ENCODE data around the gene ADA. TPM values are rescaled to one million over a fixed set of nuclear protein-coding genes. Genes with fewer than 3 reads are reported as not detected.

The ADA gene
- total and polyA plus RNA-seq, 2 of the 13 experiments (the other 11 are each of a cell fraction or from before 2014, with no cell fraction given) = 2.5 to 11.3 TPM

DNA sequence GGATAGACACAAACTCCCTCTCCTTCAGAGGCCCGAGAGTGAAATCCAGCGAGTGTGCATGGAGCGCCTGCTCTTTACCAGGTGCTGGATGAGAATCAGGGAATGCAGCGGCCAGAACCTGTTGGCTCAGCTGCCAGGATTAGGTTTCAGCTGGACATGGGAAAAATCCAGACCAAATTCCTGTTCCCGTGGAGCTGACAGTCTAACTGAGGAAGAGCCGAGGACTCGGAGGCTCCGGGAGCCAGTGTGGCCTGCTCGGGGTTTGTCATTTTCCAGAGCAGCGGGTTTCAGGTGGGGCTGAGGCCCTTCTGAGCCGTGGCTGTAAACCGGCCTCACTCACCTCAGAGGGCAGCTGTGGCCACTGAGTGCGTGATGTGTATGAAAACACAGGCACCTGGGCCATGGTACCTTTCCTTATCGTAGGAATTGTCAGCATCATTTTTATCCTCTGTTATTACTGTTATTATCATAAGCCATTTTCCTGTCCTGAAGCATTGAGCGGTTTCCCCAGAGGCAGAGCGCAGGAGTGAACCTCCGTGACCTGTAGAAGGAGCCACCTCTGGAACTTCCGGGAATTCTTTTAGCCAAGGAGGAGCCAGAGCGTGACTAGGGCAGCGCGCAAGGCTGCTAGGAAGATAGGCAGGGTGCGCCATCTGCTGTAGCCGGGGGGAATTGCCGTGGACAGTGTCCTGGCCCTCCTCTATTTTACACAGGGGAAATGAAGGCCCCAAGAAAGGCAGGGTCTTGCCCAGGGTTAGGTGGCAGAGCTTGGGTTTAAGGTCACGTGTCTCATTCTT is 41.8 kb downstream of the ADA start (continued):
- TF ChIP-seq TSC22D2 (CRISPR knock-in tag; IDR thresholded peaks at IDR 0.05; ENCODE audit: borderline replicate concordance) (peak; percentile 83; the same call in 1 of the 2 replicates), SSRP1 (CRISPR knock-in tag; IDR thresholded peaks at IDR 0.05) (peak; percentile 84), SMC3 (IDR thresholded peaks at IDR 0.05; ENCODE audit: low read length) (peak; percentile 97), ASH2L (IDR thresholded peaks at IDR 0.05; ENCODE audit: insufficient read length, low read depth, low read length) (peak; percentile 88), ZNF709 (CRISPR knock-in tag; IDR thresholded peaks at IDR 0.05) (no peak), ZKSCAN5 (CRISPR knock-in tag; IDR thresholded peaks at IDR 0.05) (0 out of 2 replicates have a peak, but pooled peaks have one; percentile 63), ZNF772 (CRISPR knock-in tag; IDR thresholded peaks at IDR 0.05) (peak; percentile 89), SNRNP70 (IDR thresholded peaks at IDR 0.05; ENCODE audit: low read depth, low read length) (no peak), ZBTB38 (CRISPR knock-in tag; IDR thresholded peaks at IDR 0.05) (peak; percentile 59; the same call in 1 of the 2 replicates), ZNF235 (CRISPR knock-in tag; IDR thresholded peaks at IDR 0.05; ENCODE audit: borderline replicate concordance) (0 out of 2 replicates have a peak, but pooled peaks have one; percentile 15), HDAC6 (IDR thresholded peaks at IDR 0.05; ENCODE audit: low read depth, low read length) (no peak), ZNF724P (CRISPR knock-in tag; IDR thresholded peaks at IDR 0.05; ENCODE audit: borderline replicate concordance) (peak; percentile 84; the same call in 1 of the 2 replicates), PAF1 (CRISPR knock-in tag; IDR thresholded peaks at IDR 0.05) (no peak)
- TF ChIP-seq, protein P1, sequence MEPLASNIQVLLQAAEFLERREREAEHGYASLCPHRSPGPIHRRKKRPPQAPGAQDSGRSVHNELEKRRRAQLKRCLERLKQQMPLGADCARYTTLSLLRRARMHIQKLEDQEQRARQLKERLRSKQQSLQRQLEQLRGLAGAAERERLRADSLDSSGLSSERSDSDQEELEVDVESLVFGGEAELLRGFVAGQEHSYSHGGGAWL (CRISPR knock-in tag; IDR thresholded peaks at IDR 0.05) = peak; percentile 72
- TF ChIP-seq, protein P2, sequence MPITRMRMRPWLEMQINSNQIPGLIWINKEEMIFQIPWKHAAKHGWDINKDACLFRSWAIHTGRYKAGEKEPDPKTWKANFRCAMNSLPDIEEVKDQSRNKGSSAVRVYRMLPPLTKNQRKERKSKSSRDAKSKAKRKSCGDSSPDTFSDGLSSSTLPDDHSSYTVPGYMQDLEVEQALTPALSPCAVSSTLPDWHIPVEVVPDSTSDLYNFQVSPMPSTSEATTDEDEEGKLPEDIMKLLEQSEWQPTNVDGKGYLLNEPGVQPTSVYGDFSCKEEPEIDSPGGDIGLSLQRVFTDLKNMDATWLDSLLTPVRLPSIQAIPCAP (CRISPR knock-in tag; IDR thresholded peaks at IDR 0.05; ENCODE audit: low read depth) = no peak
- TF ChIP-seq, protein P3, sequence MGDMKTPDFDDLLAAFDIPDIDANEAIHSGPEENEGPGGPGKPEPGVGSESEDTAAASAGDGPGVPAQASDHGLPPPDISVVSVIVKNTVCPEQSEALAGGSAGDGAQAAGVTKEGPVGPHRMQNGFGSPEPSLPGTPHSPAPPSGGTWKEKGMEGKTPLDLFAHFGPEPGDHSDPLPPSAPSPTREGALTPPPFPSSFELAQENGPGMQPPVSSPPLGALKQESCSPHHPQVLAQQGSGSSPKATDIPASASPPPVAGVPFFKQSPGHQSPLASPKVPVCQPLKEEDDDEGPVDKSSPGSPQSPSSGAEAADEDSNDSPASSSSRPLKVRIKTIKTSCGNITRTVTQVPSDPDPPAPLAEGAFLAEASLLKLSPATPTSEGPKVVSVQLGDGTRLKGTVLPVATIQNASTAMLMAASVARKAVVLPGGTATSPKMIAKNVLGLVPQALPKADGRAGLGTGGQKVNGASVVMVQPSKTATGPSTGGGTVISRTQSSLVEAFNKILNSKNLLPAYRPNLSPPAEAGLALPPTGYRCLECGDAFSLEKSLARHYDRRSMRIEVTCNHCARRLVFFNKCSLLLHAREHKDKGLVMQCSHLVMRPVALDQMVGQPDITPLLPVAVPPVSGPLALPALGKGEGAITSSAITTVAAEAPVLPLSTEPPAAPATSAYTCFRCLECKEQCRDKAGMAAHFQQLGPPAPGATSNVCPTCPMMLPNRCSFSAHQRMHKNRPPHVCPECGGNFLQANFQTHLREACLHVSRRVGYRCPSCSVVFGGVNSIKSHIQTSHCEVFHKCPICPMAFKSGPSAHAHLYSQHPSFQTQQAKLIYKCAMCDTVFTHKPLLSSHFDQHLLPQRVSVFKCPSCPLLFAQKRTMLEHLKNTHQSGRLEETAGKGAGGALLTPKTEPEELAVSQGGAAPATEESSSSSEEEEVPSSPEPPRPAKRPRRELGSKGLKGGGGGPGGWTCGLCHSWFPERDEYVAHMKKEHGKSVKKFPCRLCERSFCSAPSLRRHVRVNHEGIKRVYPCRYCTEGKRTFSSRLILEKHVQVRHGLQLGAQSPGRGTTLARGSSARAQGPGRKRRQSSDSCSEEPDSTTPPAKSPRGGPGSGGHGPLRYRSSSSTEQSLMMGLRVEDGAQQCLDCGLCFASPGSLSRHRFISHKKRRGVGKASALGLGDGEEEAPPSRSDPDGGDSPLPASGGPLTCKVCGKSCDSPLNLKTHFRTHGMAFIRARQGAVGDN (CRISPR knock-in tag; IDR thresholded peaks at IDR 0.05) = peak; percentile 92
- TF ChIP-seq, protein P4, sequence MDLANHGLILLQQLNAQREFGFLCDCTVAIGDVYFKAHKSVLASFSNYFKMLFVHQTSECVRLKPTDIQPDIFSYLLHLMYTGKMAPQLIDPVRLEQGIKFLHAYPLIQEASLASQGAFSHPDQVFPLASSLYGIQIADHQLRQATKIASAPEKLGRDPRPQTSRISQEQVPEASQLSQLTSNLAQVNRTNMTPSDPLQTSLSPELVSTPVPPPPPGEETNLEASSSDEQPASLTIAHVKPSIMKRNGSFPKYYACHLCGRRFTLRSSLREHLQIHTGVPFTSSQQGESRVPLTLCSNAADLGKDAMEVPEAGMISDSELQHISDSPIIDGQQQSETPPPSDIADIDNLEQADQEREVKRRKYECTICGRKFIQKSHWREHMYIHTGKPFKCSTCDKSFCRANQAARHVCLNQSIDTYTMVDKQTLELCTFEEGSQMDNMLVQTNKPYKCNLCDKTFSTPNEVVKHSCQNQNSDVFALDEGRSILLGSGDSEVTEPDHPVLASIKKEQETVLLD (CRISPR knock-in tag; IDR thresholded peaks at IDR 0.05; ENCODE audit: low read depth) = no peak
- TF ChIP-seq, protein P5, sequence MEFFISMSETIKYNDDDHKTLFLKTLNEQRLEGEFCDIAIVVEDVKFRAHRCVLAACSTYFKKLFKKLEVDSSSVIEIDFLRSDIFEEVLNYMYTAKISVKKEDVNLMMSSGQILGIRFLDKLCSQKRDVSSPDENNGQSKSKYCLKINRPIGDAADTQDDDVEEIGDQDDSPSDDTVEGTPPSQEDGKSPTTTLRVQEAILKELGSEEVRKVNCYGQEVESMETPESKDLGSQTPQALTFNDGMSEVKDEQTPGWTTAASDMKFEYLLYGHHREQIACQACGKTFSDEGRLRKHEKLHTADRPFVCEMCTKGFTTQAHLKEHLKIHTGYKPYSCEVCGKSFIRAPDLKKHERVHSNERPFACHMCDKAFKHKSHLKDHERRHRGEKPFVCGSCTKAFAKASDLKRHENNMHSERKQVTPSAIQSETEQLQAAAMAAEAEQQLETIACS (CRISPR knock-in tag; IDR thresholded peaks at IDR 0.05) = 0 out of 2 replicates have a peak, but pooled peaks have one; percentile 18

Measured in HepG2 (cell line).